ENCODE measurements around the gene CTNNBIP1. TPM values are rescaled to one million over a fixed set of nuclear protein-coding genes. Genes with fewer than 3 reads are reported as not detected.

CTNNBIP1 gene
- total and polyA plus RNA-seq, 9 donors = 47.3 to 81.1 (median 58.7) TPM

DNA sequence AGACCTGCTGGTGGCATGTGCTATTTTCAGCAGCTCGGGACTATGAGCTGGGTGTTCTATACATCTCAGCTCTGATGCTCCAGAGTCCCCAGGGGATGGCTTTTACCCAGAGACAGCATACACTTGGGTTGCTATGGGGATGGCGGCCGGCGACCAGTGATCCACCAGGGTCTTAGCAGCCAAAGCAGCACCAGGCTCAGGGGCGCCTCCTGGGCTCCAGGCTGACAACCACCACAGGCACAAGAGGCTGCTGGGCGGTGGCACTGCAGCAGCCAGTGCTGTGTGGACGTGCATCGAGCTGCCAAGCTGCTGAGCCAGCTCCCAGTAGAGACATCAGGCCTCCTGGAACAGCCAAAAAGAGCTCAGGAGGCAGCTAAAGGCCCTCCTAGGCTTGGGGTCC is 48.7 kb downstream of the CTNNBIP1 start:
- Histone ChIP-seq H3K4me3 (ENCODE audit: low read length) (no peak overlapping the region), H3K27me3 (ENCODE audit: control insufficient read depth, insufficient read depth, low read length) (no peaks in the 10 kb centered on the region), H3K4me1 (ENCODE audit: control insufficient read depth, insufficient read depth, low read length) (peaks cover 17% of the 10 kb centered on the region), H3K27ac (ENCODE audit: low read length) (no peak overlapping the region), H3K9me3 (replicated peaks; ENCODE audit: control insufficient read depth, low read depth, low read length) (no peaks in the 10 kb centered on the region), H3K36me3 (ENCODE audit: control insufficient read depth, insufficient read depth, low read length) (peaks cover 47% of the 10 kb centered on the region)
- 80% methylated on average over 7 of the region's 8 CpGs for WGBS (ENCODE audit: insufficient coverage)
- DNase-seq = no peak

GRCh38 chr1:9860887-9861286 is 49.2 kb downstream of the CTNNBIP1 start:
- Histone ChIP-seq H3K4me1 (ENCODE audit: control insufficient read depth, insufficient read depth, low read length) (peaks cover 17% of the 10 kb centered on the region), H3K27me3 (ENCODE audit: control insufficient read depth, insufficient read depth, low read length) (no peaks in the 10 kb centered on the region), H3K9me3 (replicated peaks; ENCODE audit: control insufficient read depth, low read depth, low read length) (no peaks in the 10 kb centered on the region), H3K4me3 (ENCODE audit: low read length) (no peak overlapping the region), H3K27ac (ENCODE audit: low read length) (no peak overlapping the region), H3K36me3 (ENCODE audit: control insufficient read depth, insufficient read depth, low read length) (peaks cover 42% of the 10 kb centered on the region)
- DNase-seq = no peak
- 80% methylated on average over 5 of the region's 5 CpGs for WGBS (ENCODE audit: insufficient coverage)

DNA sequence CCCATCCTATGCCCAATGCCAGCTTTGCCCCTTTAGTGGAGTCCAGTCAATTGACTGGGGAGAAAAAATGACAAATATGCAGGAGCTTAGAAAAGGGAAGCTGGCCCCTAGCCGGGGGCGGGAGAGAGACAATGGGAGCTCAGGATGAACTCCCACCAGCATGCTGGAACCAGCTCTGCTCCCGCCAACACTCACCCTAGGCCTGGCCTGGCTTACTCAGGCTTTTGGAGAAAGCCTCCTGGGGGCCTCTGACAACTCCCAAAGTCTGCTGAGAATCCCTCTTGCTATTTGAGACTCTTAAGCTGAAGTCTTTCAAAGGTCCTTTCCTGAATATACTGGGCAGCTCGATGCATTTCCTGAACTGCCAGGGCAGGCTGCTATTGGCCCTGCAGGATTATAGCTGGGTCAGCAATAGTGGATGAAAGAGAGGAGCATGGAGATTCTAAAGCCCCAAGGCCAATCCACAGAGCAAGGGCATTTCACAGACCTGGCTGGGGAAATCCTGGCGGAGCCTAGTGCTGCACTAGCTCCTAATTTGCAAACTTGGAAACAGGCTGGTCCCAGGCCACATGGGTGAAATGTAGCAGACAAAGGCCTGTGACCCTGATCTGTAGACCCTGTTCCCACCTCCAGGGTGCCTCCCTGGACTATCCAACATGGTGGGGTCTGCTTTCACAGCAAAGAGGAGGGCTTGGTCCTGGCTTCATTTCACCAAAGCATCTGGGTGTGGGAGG is 50.6 kb downstream of the CTNNBIP1 start:
- H3K27me3 ChIP-seq (ENCODE audit: control insufficient read depth, insufficient read depth, low read length) = no peaks in the 10 kb centered on the region
- DNase-seq = no peak
- H3K4me3 ChIP-seq (ENCODE audit: low read length) = no peak overlapping the region
- H3K4me1 ChIP-seq (ENCODE audit: control insufficient read depth, insufficient read depth, low read length) = peaks cover 17% of the 10 kb centered on the region
- no peak overlapping the region for H3K27ac ChIP-seq (ENCODE audit: low read length)
- peaks cover 35% of the 10 kb centered on the region for H3K36me3 ChIP-seq (ENCODE audit: control insufficient read depth, insufficient read depth, low read length)
- no peaks in the 10 kb centered on the region for H3K9me3 ChIP-seq (replicated peaks; ENCODE audit: control insufficient read depth, low read depth, low read length)
- 41% methylated on average over 5 of the region's 5 CpGs for WGBS (ENCODE audit: insufficient coverage)

GRCh38 chr1:9858293-9859035 is 51.6 kb downstream of the CTNNBIP1 start:
- H3K9me3 ChIP-seq (replicated peaks; ENCODE audit: control insufficient read depth, low read depth, low read length) = peaks cover 3% of the 10 kb centered on the region
- WGBS (ENCODE audit: insufficient coverage) = 97% methylated on average over 6 of the region's 6 CpGs
- DNase-seq = no peak
- H3K4me3 ChIP-seq (ENCODE audit: low read length) = no peak overlapping the region
- H3K27me3 ChIP-seq (ENCODE audit: control insufficient read depth, insufficient read depth, low read length) = no peaks in the 10 kb centered on the region
- peaks cover 12% of the 10 kb centered on the region for H3K4me1 ChIP-seq (ENCODE audit: control insufficient read depth, insufficient read depth, low read length)
- H3K36me3 ChIP-seq (ENCODE audit: control insufficient read depth, insufficient read depth, low read length) = peaks cover 28% of the 10 kb centered on the region
- no peak overlapping the region for H3K27ac ChIP-seq (ENCODE audit: low read length)

- H3K27me3 ChIP-seq (ENCODE audit: control insufficient read depth, insufficient read depth, low read length) = no peaks in the 10 kb centered on the region
- no peak overlapping the region for H3K4me3 ChIP-seq (ENCODE audit: low read length)
- no CpG with 5 or more reads among the region's 1 CpG for WGBS (ENCODE audit: insufficient coverage)
- H3K4me1 ChIP-seq (ENCODE audit: control insufficient read depth, insufficient read depth, low read length) = peaks cover 12% of the 10 kb centered on the region
- peaks cover 3% of the 10 kb centered on the region for H3K9me3 ChIP-seq (replicated peaks; ENCODE audit: control insufficient read depth, low read depth, low read length)
- DNase-seq = no peak
- no peak overlapping the region for H3K27ac ChIP-seq (ENCODE audit: low read length)
- peaks cover 26% of the 10 kb centered on the region for H3K36me3 ChIP-seq (ENCODE audit: control insufficient read depth, insufficient read depth, low read length)
Measured at GRCh38 chr1:9855186-9855585, 54.9 kb downstream of the CTNNBIP1 start.

DNA sequence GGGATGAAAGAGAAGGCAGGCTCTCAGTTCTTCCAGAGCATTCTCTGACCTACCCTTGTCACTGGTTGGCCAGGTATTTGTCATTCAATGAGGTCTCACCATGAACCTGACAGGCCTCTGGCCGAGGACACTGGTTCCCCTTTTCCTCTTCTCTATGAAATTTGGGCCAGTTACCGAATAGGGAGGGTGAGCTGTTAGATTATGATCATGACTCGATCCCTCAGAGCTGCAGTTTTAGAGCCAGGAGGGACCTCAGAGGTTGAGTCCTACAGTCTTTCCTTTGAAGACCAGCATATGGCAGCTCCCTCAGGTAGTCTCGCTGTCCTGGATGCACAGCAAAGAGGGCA is 56.8 kb downstream of the CTNNBIP1 start:
- WGBS (ENCODE audit: insufficient coverage) = 90% methylated on average over 2 of the region's 4 CpGs
- H3K27me3 ChIP-seq (ENCODE audit: control insufficient read depth, insufficient read depth, low read length) = no peaks in the 10 kb centered on the region
- no peak overlapping the region for H3K27ac ChIP-seq (ENCODE audit: low read length)
- peaks cover 19% of the 10 kb centered on the region for H3K4me1 ChIP-seq (ENCODE audit: control insufficient read depth, insufficient read depth, low read length)
- H3K36me3 ChIP-seq (ENCODE audit: control insufficient read depth, insufficient read depth, low read length) = peaks cover 30% of the 10 kb centered on the region
- H3K9me3 ChIP-seq (replicated peaks; ENCODE audit: control insufficient read depth, low read depth, low read length) = peaks cover 3% of the 10 kb centered on the region
- H3K4me3 ChIP-seq (ENCODE audit: low read length) = no peak overlapping the region
- no peak for DNase-seq

DNA sequence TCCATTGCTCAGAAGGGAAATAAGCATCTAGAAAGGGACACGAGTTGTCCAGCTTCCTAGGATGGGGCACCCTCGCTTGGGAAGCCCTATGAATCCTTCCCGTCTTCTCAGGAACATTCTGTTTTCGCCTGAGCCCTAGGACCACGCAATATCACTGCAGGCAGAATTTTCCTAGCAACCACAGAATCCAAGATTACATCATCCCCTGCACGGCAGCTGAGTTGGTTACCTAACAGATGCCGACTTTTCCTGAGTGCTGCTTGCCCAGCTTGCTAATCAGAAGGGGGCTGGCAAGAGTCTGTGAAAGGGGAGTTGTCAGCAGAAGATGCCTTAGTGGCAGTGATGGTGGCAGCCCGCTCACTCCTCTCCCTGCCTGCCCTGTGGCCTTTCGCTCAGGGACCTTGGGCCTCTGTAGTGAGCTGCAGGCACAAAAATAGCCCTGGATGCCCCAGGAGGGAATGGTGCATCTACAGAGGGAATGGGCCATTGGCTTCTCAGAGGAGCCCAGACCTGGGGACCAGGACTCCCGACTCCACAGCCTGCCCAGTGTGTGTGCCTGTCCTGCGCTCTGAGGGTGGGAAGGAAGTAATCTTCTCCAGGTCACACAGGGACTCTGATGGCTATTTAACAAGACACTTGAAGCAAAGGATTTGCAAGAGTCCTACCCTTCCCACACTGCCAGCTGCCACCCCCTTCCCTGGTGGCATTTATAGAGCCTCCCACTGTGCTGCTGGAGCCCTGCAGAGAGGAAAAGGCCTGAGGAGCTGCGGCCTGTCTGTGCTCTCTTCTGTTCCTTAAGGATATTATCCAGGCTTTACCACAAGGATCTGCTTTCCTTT is 57.4 kb downstream of the CTNNBIP1 start:
- 79% methylated on average over 6 of the region's 12 CpGs for WGBS (ENCODE audit: insufficient coverage)
- no peak for DNase-seq
- peaks cover 19% of the 10 kb centered on the region for H3K4me1 ChIP-seq (ENCODE audit: control insufficient read depth, insufficient read depth, low read length)
- H3K9me3 ChIP-seq (replicated peaks; ENCODE audit: control insufficient read depth, low read depth, low read length) = peaks cover 3% of the 10 kb centered on the region
- H3K27ac ChIP-seq (ENCODE audit: low read length) = no peak overlapping the region
- H3K4me3 ChIP-seq (ENCODE audit: low read length) = no peak overlapping the region
- no peaks in the 10 kb centered on the region for H3K27me3 ChIP-seq (ENCODE audit: control insufficient read depth, insufficient read depth, low read length)
- peaks cover 26% of the 10 kb centered on the region for H3K36me3 ChIP-seq (ENCODE audit: control insufficient read depth, insufficient read depth, low read length)

DNA sequence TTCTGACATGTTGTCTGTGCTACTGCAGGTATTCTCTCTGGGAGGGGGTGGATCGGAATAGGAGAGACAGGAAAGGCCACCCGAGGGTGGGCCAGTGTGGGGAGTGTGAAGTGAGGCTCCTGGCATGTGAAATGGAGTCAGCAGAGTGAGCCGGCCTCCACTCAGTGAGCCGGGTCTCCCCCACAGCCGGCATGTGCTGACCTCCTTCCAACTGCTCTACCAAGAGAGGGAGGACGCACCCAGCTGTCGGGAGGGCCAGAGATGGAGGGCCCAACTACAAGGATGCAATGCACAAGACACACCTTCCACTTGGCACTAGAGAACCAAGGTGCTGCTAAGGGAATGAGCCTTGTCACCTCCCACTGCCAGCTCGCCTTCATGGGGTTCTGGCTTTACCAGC is 58.1 kb downstream of the CTNNBIP1 start:
- 62% methylated on average over 4 of the region's 8 CpGs for WGBS (ENCODE audit: insufficient coverage)
- H3K9me3 ChIP-seq (replicated peaks; ENCODE audit: control insufficient read depth, low read depth, low read length) = peaks cover 3% of the 10 kb centered on the region
- no peak overlapping the region for H3K4me3 ChIP-seq (ENCODE audit: low read length)
- peaks cover 20% of the 10 kb centered on the region for H3K4me1 ChIP-seq (ENCODE audit: control insufficient read depth, insufficient read depth, low read length)
- no peaks in the 10 kb centered on the region for H3K27me3 ChIP-seq (ENCODE audit: control insufficient read depth, insufficient read depth, low read length)
- H3K27ac ChIP-seq (ENCODE audit: low read length) = no peak overlapping the region
- H3K36me3 ChIP-seq (ENCODE audit: control insufficient read depth, insufficient read depth, low read length) = peaks cover 25% of the 10 kb centered on the region
- no peak for DNase-seq

GRCh38 chr1:9850442-9851162 is 59.5 kb downstream of the CTNNBIP1 start:
- H3K4me3 ChIP-seq (ENCODE audit: low read length) = no peak overlapping the region

More at GRCh38 chr1:9850442-9851162, 59.5 kb downstream of the CTNNBIP1 start:
- Histone ChIP-seq H3K4me1 (ENCODE audit: control insufficient read depth, insufficient read depth, low read length) (peaks cover 28% of the 10 kb centered on the region), H3K9me3 (replicated peaks; ENCODE audit: control insufficient read depth, low read depth, low read length) (peaks cover 3% of the 10 kb centered on the region), H3K36me3 (ENCODE audit: control insufficient read depth, insufficient read depth, low read length) (peaks cover 25% of the 10 kb centered on the region), H3K27me3 (ENCODE audit: control insufficient read depth, insufficient read depth, low read length) (no peaks in the 10 kb centered on the region), H3K27ac (ENCODE audit: low read length) (no peak overlapping the region)
- 48% methylated on average over 14 of the region's 18 CpGs for WGBS (ENCODE audit: insufficient coverage)
- no peak for DNase-seq

Data from muscle of leg (tissue), 11 donors.